ENCODE data around the gene KIF17. TPM values are rescaled to one million over a fixed set of nuclear protein-coding genes. Genes with fewer than 3 reads are reported as not detected.

The KIF17 gene
- total RNA-seq, 1 experiment from 2014 or later: 2.4 TPM

GRCh38 chr1:20686883-20687725 is 30.7 kb downstream of the KIF17 start:
- CTCF ChIA-PET: no interaction called here
- ATAC-seq: no peak
- no peaks in the 10 kb centered on the region for H3K4me1 ChIP-seq (ENCODE audit: control insufficient read depth in 1 of 2, insufficient read depth in 2 of 2, low read length in 2 of 2)

More at GRCh38 chr1:20686883-20687725, 30.7 kb downstream of the KIF17 start:
- H3K9me3 ChIP-seq (ENCODE audit: control insufficient read depth in 1 of 2, insufficient read depth in 1 of 2, low read depth in 1 of 2, low read length in 2 of 2): no peaks in the 10 kb centered on the region
- H3K27ac ChIP-seq (ENCODE audit: low read depth, low read length): no peak overlapping the region
- BruUV-seq (replicated peaks): no TSS peak
- POLR2A ChIA-PET: no interaction called here
- TF ChIP-seq EZH2 (IDR thresholded peaks at IDR 0.05) (no peak), CEBPB (IDR thresholded peaks at IDR 0.05; ENCODE audit: low read depth) (no peak), YY1 (IDR thresholded peaks at IDR 0.05; ENCODE audit: extremely low read depth, insufficient replicate concordance, low read depth, low read length) (no peak), TCF7L2 (IDR thresholded peaks at IDR 0.05; ENCODE audit: borderline replicate concordance, extremely low read depth, insufficient read depth, insufficient read length) (no peak), EZH2phosphoT487 (IDR thresholded peaks at IDR 0.05; ENCODE audit: borderline replicate concordance) (no peak), REST (IDR thresholded peaks at IDR 0.05; ENCODE audit: low read depth) (no peak), SRF (IDR thresholded peaks at IDR 0.05; ENCODE audit: low read depth) (no peak), SIN3A (IDR thresholded peaks at IDR 0.05; ENCODE audit: low read depth) (no peak), ZNF274 (IDR thresholded peaks at IDR 0.05; ENCODE audit: low read depth, low read length) (no peak), FOSL1 (IDR thresholded peaks at IDR 0.05; ENCODE audit: low read depth) (no peak), EGR1 (IDR thresholded peaks at IDR 0.05; ENCODE audit: low read depth) (no peak), MAX (IDR thresholded peaks at IDR 0.05) (no peak), ELF1 (IDR thresholded peaks at IDR 0.05; ENCODE audit: borderline replicate concordance, low read depth) (no peak), SP1 (IDR thresholded peaks at IDR 0.05; ENCODE audit: low read depth) (no peak), ZBTB33 (IDR thresholded peaks at IDR 0.05; ENCODE audit: extremely low read depth, insufficient replicate concordance, low read length) (no peak), JUND (IDR thresholded peaks at IDR 0.05) (no peak)
- no peaks in the 10 kb centered on the region for H4K20me1 ChIP-seq (ENCODE audit: insufficient read depth)
- H3K36me3 ChIP-seq (ENCODE audit: control insufficient read depth in 1 of 2, insufficient read depth in 2 of 2, low read length in 2 of 2): no peaks in the 10 kb centered on the region
- H3K9me2 ChIP-seq (ENCODE audit: insufficient read depth): no peaks in the 10 kb centered on the region
- no peak overlapping the region for H3K9ac ChIP-seq (ENCODE audit: low read length)
- H3K79me2 ChIP-seq (ENCODE audit: insufficient read depth, low read length): no peaks in the 10 kb centered on the region
- no peaks in the 10 kb centered on the region for H3K27me3 ChIP-seq (ENCODE audit: insufficient read depth, low read length)
- no peak overlapping the region for H3K4me3 ChIP-seq (replicated peaks in 1 of 2; ENCODE audit: low read depth in 1 of 2, low read length in 2 of 2)
- H2AFZ ChIP-seq (ENCODE audit: low read depth, low read length, poor library complexity, severe bottlenecking): no peak overlapping the region
- no peak for DNase-seq (ENCODE audit: low read depth, low spot score)
- intact Hi-C loops (cut with micrococcal nuclease): no loop called here
- RAD21 ChIA-PET (ENCODE audit: low non-redundant PET in 1 of 2, low total read pairs in 2 of 2, uncharacterized antibody in 2 of 2, unreplicated experiment in 2 of 2): no interaction called here
- no peak overlapping the region for H3K4me2 ChIP-seq (ENCODE audit: low read length)

Measured in HCT116 (cell line).